Brain microvascular endothelial cell (primary cell): ENCODE measurements around the gene CES2.
"Not testable (repeated sequence)": the region's sequence is repeated elsewhere in the genome, so short reads cannot be mapped to it uniquely, and the experiment has no call there.

Experiments used
- DNase-seq: peaks from one replicate; pipeline ENCODE4 v3.0.0-alpha.2; 2020
- H3K27ac ChIP-seq: fragments of 250-450 bp; sonication (Bioruptor Pico); 2 replicates; pipeline ENCODE4 v1.5.1; 2020; ENCODE audit warnings: mild to moderate bottlenecking, moderate library complexity
- H3K27me3 ChIP-seq: fragments of 250-450 bp; sonication (Bioruptor Pico); replicated peaks from 2 replicates; pipeline ENCODE4 v1.5.1; 2020; ENCODE audit warnings: mild to moderate bottlenecking
- H3K36me3 ChIP-seq: fragments of 250-450 bp; sonication (Bioruptor Pico); replicated peaks from 2 replicates; pipeline ENCODE4 v1.5.1; 2020; ENCODE audit warnings: mild to moderate bottlenecking
- H3K4me3 ChIP-seq: 2 replicates; pipeline ENCODE4 v1.5.1; 2011; ENCODE audit warnings: low read depth, mild to moderate bottlenecking, control low read depth, low read length, moderate library complexity
- CTCF ChIP-seq: IDR thresholded peaks from 2 replicates; pipeline ENCODE4 v1.5.1; 2011; ENCODE audit warnings: low read depth, mild to moderate bottlenecking, moderate library complexity, low read length, control low read depth, inconsistent platforms; ENCODE audit errors: missing control alignments
- in situ Hi-C: cut with HindIII; loops from 2 replicates; pipeline ENCODE4 v1.10.0; 2017; ENCODE audit warnings: low sequenced_read_pairs, low pct_ligation_motif_present

CES2 gene

GRCh38 chr16:66895999-66896398, 39.3 kb upstream of the CES2 start:
- DNase-seq = no peak
- Histone ChIP-seq H3K4me3 (no peak overlapping the region), H3K27ac (no peak overlapping the region), H3K36me3 (no peaks in the 10 kb centered on the region), H3K27me3 (no peaks in the 10 kb centered on the region)
- in situ Hi-C loops = no loop called here
- no peak for TF ChIP-seq CTCF

GRCh38 chr16:66896682-66897081, 38.6 kb upstream of the CES2 start:
- H3K27ac ChIP-seq, in situ Hi-C loops, H3K36me3 ChIP-seq, H3K27me3 ChIP-seq, H3K4me3 ChIP-seq, DNase-seq: not testable (repeated sequence)

GRCh38 chr16:66898207-66898606, 37.1 kb upstream of the CES2 start:
- no peaks in the 10 kb centered on the region for H3K27me3 ChIP-seq
- no peak for TF ChIP-seq CTCF
- H3K27ac ChIP-seq = no peak overlapping the region
- no peaks in the 10 kb centered on the region for H3K36me3 ChIP-seq
- DNase-seq = peak; percentile 30
- H3K4me3 ChIP-seq = no peak overlapping the region
- in situ Hi-C loops = no loop called here

GRCh38 chr16:66898933-66899309, 36.4 kb upstream of the CES2 start:
- DNase-seq = no peak
- H3K27ac ChIP-seq = no peak overlapping the region
- in situ Hi-C loops = no loop called here
- no peak for TF ChIP-seq CTCF
- H3K4me3 ChIP-seq = no peak overlapping the region
- no peaks in the 10 kb centered on the region for H3K36me3 ChIP-seq
- no peaks in the 10 kb centered on the region for H3K27me3 ChIP-seq

- no peak for TF ChIP-seq CTCF
- Histone ChIP-seq H3K27ac (no peak overlapping the region), H3K36me3 (no peaks in the 10 kb centered on the region), H3K4me3 (no peak overlapping the region), H3K27me3 (no peaks in the 10 kb centered on the region)
- DNase-seq = no peak
- in situ Hi-C loops = no loop called here
These were observed 35.9 kb upstream of the CES2 start for GRCh38 chr16:66899310-66899944.

- in situ Hi-C loops = no loop called here
- Histone ChIP-seq H3K27ac (no peak overlapping the region), H3K4me3 (no peak overlapping the region), H3K27me3 (no peaks in the 10 kb centered on the region), H3K36me3 (no peaks in the 10 kb centered on the region)
- DNase-seq = peak; percentile 75
- no peak for TF ChIP-seq CTCF
These were observed 35.2 kb upstream of the CES2 start for GRCh38 chr16:66899945-66900710.
